HFFc6 (cell line): ENCODE data around the gene UGDH. TPM values are rescaled to one million over a fixed set of nuclear protein-coding genes. Genes with fewer than 3 reads are reported as not detected.
"Not testable (repeated sequence)": the region's sequence is repeated elsewhere in the genome, so short reads cannot be mapped to it uniquely, and the experiment has no call there.

Experiments
- DNase-seq: peaks from one replicate; pipeline ENCODE4 v3.0.0-alpha.2; 2018
- H3K27ac Mint-ChIP-seq: 2 replicates; pipeline ENCODE4 v1.8.0; 2020; ENCODE audit warnings: mild to moderate bottlenecking, mixed read lengths
- H3K27me3 Mint-ChIP-seq: 2 replicates; pipeline ENCODE4 v1.8.0; 2021; ENCODE audit warnings: mild to moderate bottlenecking, moderate library complexity, mixed read lengths; ENCODE audit not compliant: insufficient read depth
- H3K36me3 Mint-ChIP-seq: 2 replicates; pipeline ENCODE4 v1.8.0; 2021; ENCODE audit warnings: low read depth, mixed read lengths
- H3K4me1 Mint-ChIP-seq: 2 replicates; pipeline ENCODE4 v1.8.0; 2020; ENCODE audit warnings: low read depth, mixed read lengths
- H3K4me3 Mint-ChIP-seq: 2 replicates; pipeline ENCODE4 v1.8.0; 2020; ENCODE audit warnings: mild to moderate bottlenecking, moderate library complexity, mixed read lengths
- H3K9me3 Mint-ChIP-seq: 2 replicates; pipeline ENCODE4 v1.8.0; 2020; ENCODE audit warnings: mild to moderate bottlenecking, mixed read lengths
- CTCF ChIP-seq: fragments of 200-600 bp; sonication (generic); IDR thresholded peaks from 2 replicates; pipeline ENCODE4 v1.5.0; 2021; ENCODE audit warnings: antibody characterized with exemption, mild to moderate bottlenecking
- total RNA-seq, 6 experiments: library from RNA; stranded (reverse); fragmentation: NEBNext Ultra II Directional; extraction: Animal tissue kit (Norgen Biotek cat#: 25700); gene quantifications; 2 replicates in 1 of 6; 3 replicates in 5 of 6; pipeline ENCODE4 v1.2.3, GENCODE V29; 2021

Gene UGDH
- total RNA-seq, 6 experiments from 2014 or later = 97.1 to 169 (median 158) TPM

- no peak overlapping the region for H3K27ac Mint-ChIP-seq
- no peak for DNase-seq
- H3K36me3 Mint-ChIP-seq = 0 out of 2 replicates have a peak, but pooled peaks cover 8% of the 10 kb centered on the region
- no peak for TF ChIP-seq CTCF
- H3K4me1 Mint-ChIP-seq = peaks cover 9% of the 10 kb centered on the region; the same call in 1 of the 2 replicates
- no peak overlapping the region for H3K4me3 Mint-ChIP-seq
- H3K9me3 Mint-ChIP-seq = no peaks in the 10 kb centered on the region
- H3K27me3 Mint-ChIP-seq = no peaks in the 10 kb centered on the region
Observed at GRCh38 chr4:39555472-39555871, 28.2 kb upstream of the UGDH start.

GRCh38 chr4:39548425-39549067, 21.3 kb upstream of the UGDH start:
- peak; percentile 63 for DNase-seq
- H3K27me3 Mint-ChIP-seq = no peaks in the 10 kb centered on the region
- peaks cover 13% of the 10 kb centered on the region for H3K36me3 Mint-ChIP-seq
- H3K4me1 Mint-ChIP-seq = peaks cover 46% of the 10 kb centered on the region
- H3K27ac Mint-ChIP-seq = peak overlapping the region; percentile 76
- no peak overlapping the region for H3K4me3 Mint-ChIP-seq
- no peak for TF ChIP-seq CTCF
- no peaks in the 10 kb centered on the region for H3K9me3 Mint-ChIP-seq

GRCh38 chr4:39544580-39545315, 17.5 kb upstream of the UGDH start:
- Mint-ChIP-seq H3K4me1 (peaks cover 67% of the 10 kb centered on the region), H3K27ac (peak overlapping the region; percentile 59; the same call in 1 of the 2 replicates), H3K27me3 (no peaks in the 10 kb centered on the region; the same call in 1 of the 2 replicates), H3K9me3 (no peaks in the 10 kb centered on the region), H3K4me3 (peak overlapping the region; percentile 30; the same call in 1 of the 2 replicates), H3K36me3 (peaks cover 14% of the 10 kb centered on the region)
- peak; percentile 46 for DNase-seq
- no peak for TF ChIP-seq CTCF

GRCh38 chr4:39544080-39544479, 16.8 kb upstream of the UGDH start:
- H3K4me3 Mint-ChIP-seq = peak overlapping the region; percentile 30; the same call in 1 of the 2 replicates
- H3K9me3 Mint-ChIP-seq, H3K27me3 Mint-ChIP-seq: not testable (repeated sequence)
- peak; percentile 13 for DNase-seq
- peaks cover 17% of the 10 kb centered on the region for H3K36me3 Mint-ChIP-seq
- H3K27ac Mint-ChIP-seq = peak overlapping the region; percentile 59; the same call in 1 of the 2 replicates
- H3K4me1 Mint-ChIP-seq = peaks cover 71% of the 10 kb centered on the region

- TF ChIP-seq CTCF = no peak
- DNase-seq = no peak
- no peaks in the 10 kb centered on the region; the same call in 1 of the 2 replicates for H3K9me3 Mint-ChIP-seq
- no peaks in the 10 kb centered on the region; the same call in 1 of the 2 replicates for H3K27me3 Mint-ChIP-seq
- peaks cover 16% of the 10 kb centered on the region for H3K36me3 Mint-ChIP-seq
- H3K4me3 Mint-ChIP-seq = no peak overlapping the region
- H3K27ac Mint-ChIP-seq = no peak overlapping the region
- H3K4me1 Mint-ChIP-seq = peaks cover 65% of the 10 kb centered on the region
Observed at GRCh38 chr4:39543034-39543433, 15.8 kb upstream of the UGDH start.

- Mint-ChIP-seq H3K27ac (no peak overlapping the region), H3K4me3 (no peak overlapping the region), H3K4me1 (peaks cover 62% of the 10 kb centered on the region), H3K36me3 (peaks cover 15% of the 10 kb centered on the region), H3K27me3 (no peaks in the 10 kb centered on the region; the same call in 1 of the 2 replicates), H3K9me3 (no peaks in the 10 kb centered on the region; the same call in 1 of the 2 replicates)
- no peak for TF ChIP-seq CTCF
- no peak for DNase-seq
Observed at GRCh38 chr4:39542611-39543012, 15.4 kb upstream of the UGDH start.
